ENCODE data around the gene PLCD3. TPM values are rescaled to one million over a fixed set of nuclear protein-coding genes. Genes with fewer than 3 reads are reported as not detected.
A peak's percentile ranks its signal among the peaks of the same experiment; 100 is the strongest.

Gene PLCD3, protein sequence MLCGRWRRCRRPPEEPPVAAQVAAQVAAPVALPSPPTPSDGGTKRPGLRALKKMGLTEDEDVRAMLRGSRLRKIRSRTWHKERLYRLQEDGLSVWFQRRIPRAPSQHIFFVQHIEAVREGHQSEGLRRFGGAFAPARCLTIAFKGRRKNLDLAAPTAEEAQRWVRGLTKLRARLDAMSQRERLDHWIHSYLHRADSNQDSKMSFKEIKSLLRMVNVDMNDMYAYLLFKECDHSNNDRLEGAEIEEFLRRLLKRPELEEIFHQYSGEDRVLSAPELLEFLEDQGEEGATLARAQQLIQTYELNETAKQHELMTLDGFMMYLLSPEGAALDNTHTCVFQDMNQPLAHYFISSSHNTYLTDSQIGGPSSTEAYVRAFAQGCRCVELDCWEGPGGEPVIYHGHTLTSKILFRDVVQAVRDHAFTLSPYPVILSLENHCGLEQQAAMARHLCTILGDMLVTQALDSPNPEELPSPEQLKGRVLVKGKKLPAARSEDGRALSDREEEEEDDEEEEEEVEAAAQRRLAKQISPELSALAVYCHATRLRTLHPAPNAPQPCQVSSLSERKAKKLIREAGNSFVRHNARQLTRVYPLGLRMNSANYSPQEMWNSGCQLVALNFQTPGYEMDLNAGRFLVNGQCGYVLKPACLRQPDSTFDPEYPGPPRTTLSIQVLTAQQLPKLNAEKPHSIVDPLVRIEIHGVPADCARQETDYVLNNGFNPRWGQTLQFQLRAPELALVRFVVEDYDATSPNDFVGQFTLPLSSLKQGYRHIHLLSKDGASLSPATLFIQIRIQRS
- total RNA-seq: 79.4 TPM

- ATAC-seq: no peak
- DNase-seq (ENCODE audit: low spot score): peak; percentile 89
- intact Hi-C loops (cut with DNase I): loop anchor here (10.0 kb wide), 2 partner anchors 217 to 357 kb away; partner anchors contain the start of gene GFAP
These were observed at the start of gene PLCD3 for GRCh38 chr17:45132320-45132571. TSS of gene PLCD3 (minus strand) at chr17:45132515. CDS start at chr17:45132410, 105 bp downstream.

- ATAC-seq (no peak), DNase-seq (ENCODE audit: low spot score) (no peak)
- intact Hi-C loops (cut with DNase I): no loop called here
These were observed 45.2 kb upstream of the PLCD3 start for GRCh38 chr17:45177563-45177962.

DNA sequence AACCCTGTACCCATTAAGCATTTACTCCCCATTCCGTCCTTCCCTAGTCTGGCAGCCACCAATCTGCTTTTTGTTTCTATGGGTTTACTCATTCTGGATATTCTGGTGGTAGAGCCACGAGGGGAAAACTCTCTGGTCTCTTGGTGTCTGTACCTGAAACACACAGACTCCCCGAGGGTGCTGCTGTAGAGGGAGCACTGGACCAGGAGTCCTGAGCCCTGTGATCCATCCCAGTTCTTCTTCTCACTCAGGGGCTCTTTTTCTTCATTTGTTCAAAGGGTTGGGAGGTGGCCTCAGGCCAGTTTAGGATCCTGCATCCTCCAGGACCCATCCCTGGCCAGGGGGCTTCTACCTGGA, 43.4 kb upstream of the PLCD3 start:
- intact Hi-C loops (cut with DNase I): no loop called here
- DNase-seq (ENCODE audit: low spot score) (no peak), ATAC-seq (no peak)

GRCh38 chr17:45172541-45173286, 40.4 kb upstream of the PLCD3 start:
- DNase-seq (ENCODE audit: low spot score) (peak; percentile 82), ATAC-seq (peak; percentile 67)
- intact Hi-C loops (cut with DNase I): no loop called here

GRCh38 chr17:45172232-45172540, 39.9 kb upstream of the PLCD3 start:
- ATAC-seq (no peak), DNase-seq (ENCODE audit: low spot score) (no peak)
- intact Hi-C loops (cut with DNase I): no loop called here

- ATAC-seq: peak; percentile 52
- DNase-seq (ENCODE audit: low spot score): peak; percentile 80
These were observed 39.3 kb upstream of the PLCD3 start for GRCh38 chr17:45171338-45172231.

GRCh38 chr17:45170931-45171337, 38.6 kb upstream of the PLCD3 start:
- DNase-seq (ENCODE audit: low spot score) (peak; percentile 76), ATAC-seq (peak; percentile 87)
- intact Hi-C loops (cut with DNase I): no loop called here

More at GRCh38 chr17:45171338-45172231, 39.3 kb upstream of the PLCD3 start:
- intact Hi-C loops (cut with DNase I): no loop called here

- ATAC-seq (peak; percentile 13), DNase-seq (ENCODE audit: low spot score) (no peak)
- intact Hi-C loops (cut with DNase I): no loop called here
These were observed 38.1 kb upstream of the PLCD3 start for GRCh38 chr17:45170280-45170930.

GRCh38 chr17:45168991-45169752, 36.9 kb upstream of the PLCD3 start:
- DNase-seq (ENCODE audit: low spot score): no peak
- intact Hi-C loops (cut with DNase I): no loop called here
- no peak for ATAC-seq

GRCh38 chr17:45164734-45165269, 32.5 kb upstream of the PLCD3 start:
- intact Hi-C loops (cut with DNase I): no loop called here
- DNase-seq (ENCODE audit: low spot score) (no peak), ATAC-seq (no peak)

DNA sequence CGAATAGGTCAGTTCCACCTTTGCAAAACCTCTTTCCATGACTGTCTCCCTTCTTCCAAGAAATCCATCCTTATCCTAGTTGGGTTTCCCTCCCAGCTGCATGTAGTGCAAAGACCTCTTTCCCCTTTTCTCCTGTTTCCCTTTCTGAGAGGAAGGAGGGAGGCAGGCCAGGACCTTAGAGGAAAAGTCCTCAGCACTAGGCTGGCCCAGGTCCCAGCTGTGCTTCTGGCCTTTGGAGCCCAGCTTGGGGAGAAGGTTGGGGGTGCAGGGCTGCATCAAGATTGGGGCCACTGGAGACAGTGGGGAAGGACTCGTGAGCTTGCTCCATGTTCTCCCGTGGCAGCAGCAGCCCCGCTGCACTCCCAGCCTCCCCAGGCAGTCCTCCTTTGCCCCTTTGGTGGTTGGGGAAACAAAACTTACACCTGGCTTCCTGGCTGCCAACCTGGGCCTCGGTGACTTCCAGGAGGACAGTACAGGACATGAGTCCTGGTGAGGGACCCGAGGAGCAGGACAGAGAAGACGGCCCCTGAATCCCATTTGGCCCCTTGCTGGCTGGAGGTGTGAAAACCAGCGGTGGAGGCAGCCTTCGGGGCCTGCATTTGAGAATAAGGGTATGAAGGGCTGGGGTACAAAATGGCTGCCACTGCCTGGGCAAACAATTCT, 29.8 kb upstream of the PLCD3 start:
- peak; percentile 0 for ATAC-seq
- intact Hi-C loops (cut with DNase I): no loop called here
- DNase-seq (ENCODE audit: low spot score): no peak

- ATAC-seq (peak; percentile 97), DNase-seq (ENCODE audit: low spot score) (peak; percentile 99)
- intact Hi-C loops (cut with DNase I): no loop called here
These were observed 29.1 kb upstream of the PLCD3 start, which contains the start of gene HEXIM2 for GRCh38 chr17:45161288-45162024. TSS of gene HEXIM2 (plus strand) at chr17:45161875. CDS start at chr17:45162794, 919 bp downstream.

DNA sequence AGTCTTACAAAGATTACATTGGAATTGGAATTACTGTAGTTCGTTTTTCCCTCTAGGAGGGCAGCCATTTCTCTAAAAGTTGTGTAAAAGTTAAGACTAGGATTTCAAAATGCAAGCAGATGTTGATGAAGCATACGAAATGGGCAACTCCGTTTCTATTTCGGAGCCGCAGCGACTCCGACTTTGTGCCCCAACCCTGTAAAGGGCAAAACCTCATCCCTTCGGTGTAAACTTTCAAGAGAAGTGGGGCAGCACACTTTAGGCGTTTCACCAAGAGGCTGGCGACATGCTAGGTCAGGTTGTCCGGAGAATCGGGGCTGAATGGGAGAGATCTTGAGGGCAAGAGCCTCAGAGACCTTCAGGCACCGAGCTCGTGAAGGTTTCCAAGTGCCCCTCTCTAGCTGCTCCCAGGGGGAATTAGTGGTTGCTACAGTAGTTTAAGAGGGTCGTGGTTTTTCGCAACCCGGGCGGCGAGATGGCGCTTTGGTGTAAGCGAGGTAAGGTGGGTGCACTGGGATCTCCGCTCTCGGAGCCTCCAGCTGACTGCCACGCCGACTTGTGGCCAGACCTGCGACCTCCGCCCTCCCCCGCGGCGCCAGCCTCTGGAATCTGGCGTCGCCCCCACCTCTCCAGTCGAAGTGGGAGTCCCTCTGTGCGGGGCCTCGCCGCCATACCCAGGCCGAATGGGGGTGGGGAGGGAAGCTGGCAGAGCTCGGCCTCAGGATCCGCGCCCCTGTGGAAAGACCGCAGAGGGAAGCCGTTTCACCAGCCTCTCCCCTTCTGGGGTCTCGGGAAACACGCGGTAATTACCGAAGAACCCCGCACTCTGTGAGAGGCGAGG, 28.4 kb upstream of the PLCD3 start:
- peak; percentile 82 for DNase-seq (ENCODE audit: low spot score)
- intact Hi-C loops (cut with DNase I): no loop called here
- peak; percentile 71 for ATAC-seq

DNA sequence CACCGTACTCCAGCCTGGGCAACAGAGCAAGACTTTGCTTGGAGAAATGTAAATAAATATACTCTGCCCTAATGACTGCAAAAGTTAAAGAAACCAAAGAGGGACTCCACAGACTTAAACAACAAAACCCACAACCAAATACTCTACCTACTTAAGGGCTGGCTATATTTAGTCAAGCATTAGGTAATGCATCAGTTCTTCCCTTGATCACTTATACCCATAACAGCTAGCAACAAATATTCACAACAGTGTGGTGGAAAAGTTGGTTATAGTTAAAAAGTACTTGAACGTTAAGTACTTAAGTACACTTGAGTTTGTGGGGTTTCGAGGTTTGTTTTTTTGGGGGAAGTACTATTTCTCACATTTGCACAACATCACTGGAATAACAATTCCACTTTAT, 23.9 kb upstream of the PLCD3 start:
- ATAC-seq: no peak

DNA sequence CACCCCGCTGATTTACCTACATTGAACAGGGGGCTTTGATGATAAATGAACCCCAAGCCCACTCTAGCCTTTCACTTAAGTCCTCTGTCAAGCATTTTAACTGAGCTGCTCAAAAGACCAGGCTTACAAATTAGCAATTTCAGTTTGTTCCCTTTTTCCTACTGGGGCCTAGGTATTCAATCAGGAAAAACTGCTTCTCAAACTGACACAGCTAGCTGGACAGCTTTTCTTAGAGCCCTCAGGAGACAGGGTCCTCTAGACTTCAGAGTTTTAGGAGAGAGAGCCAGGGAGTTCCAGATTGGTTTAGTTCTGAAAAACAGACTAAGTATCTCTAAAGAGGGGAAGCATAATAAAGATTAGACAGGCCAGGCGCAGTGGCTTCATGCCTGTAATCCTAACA, 23.2 kb upstream of the PLCD3 start:
- DNase-seq (ENCODE audit: low spot score): no peak
- intact Hi-C loops (cut with DNase I): no loop called here
- no peak for ATAC-seq

More for the DNA sequence above, 23.9 kb upstream of the PLCD3 start:
- DNase-seq (ENCODE audit: low spot score): no peak
- intact Hi-C loops (cut with DNase I): no loop called here

Measured in sciatic nerve (tissue), 2 donors.